Measurements from ENCODE around the gene PKP4.

The PKP4 gene

GRCh38 chr2:158570869-158571268, 114.1 kb downstream of the PKP4 start:
- H3K4me3 ChIP-seq (ENCODE audit: low read depth, low read length) = no peak overlapping the region
- TF ChIP-seq, protein P1, sequence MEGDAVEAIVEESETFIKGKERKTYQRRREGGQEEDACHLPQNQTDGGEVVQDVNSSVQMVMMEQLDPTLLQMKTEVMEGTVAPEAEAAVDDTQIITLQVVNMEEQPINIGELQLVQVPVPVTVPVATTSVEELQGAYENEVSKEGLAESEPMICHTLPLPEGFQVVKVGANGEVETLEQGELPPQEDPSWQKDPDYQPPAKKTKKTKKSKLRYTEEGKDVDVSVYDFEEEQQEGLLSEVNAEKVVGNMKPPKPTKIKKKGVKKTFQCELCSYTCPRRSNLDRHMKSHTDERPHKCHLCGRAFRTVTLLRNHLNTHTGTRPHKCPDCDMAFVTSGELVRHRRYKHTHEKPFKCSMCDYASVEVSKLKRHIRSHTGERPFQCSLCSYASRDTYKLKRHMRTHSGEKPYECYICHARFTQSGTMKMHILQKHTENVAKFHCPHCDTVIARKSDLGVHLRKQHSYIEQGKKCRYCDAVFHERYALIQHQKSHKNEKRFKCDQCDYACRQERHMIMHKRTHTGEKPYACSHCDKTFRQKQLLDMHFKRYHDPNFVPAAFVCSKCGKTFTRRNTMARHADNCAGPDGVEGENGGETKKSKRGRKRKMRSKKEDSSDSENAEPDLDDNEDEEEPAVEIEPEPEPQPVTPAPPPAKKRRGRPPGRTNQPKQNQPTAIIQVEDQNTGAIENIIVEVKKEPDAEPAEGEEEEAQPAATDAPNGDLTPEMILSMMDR (IDR thresholded peaks at IDR 0.05; ENCODE audit: low read depth, low read length) = no peak
- TF ChIP-seq POLR2A (IDR thresholded peaks at IDR 0.05; ENCODE audit: extremely low read depth, insufficient read length) = no peak
- TF ChIP-seq, protein P2, sequence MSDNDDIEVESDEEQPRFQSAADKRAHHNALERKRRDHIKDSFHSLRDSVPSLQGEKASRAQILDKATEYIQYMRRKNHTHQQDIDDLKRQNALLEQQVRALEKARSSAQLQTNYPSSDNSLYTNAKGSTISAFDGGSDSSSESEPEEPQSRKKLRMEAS (IDR thresholded peaks at IDR 0.05; ENCODE audit: low read depth, low read length) = no peak
- DNase-seq (ENCODE audit: low read depth) = no peak

DNA sequence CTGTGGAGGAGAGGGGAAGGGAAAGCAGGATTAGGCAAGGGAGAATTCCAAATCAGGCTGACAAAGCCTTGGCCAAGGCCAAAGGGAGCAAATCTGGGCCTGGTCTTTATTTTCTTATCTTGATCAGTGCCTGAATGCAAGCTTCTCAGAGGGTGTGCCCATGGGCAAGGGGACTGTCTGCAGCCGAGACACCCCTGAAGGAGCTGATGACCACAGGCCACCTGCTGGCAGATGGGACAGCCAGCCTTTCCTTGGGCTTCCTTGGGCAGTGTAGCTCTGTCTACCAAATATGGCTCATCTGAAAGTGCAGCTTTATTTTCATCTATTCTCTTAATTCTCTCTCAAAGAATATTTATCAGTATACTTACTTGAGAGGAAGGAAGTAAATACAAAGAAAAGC, 117.0 kb downstream of the PKP4 start:
- no peak overlapping the region for H3K4me3 ChIP-seq (ENCODE audit: low read depth, low read length)
- no peak for DNase-seq (ENCODE audit: low read depth)
- TF ChIP-seq, protein P1 (IDR thresholded peaks at IDR 0.05; ENCODE audit: low read depth, low read length) = no peak

DNA sequence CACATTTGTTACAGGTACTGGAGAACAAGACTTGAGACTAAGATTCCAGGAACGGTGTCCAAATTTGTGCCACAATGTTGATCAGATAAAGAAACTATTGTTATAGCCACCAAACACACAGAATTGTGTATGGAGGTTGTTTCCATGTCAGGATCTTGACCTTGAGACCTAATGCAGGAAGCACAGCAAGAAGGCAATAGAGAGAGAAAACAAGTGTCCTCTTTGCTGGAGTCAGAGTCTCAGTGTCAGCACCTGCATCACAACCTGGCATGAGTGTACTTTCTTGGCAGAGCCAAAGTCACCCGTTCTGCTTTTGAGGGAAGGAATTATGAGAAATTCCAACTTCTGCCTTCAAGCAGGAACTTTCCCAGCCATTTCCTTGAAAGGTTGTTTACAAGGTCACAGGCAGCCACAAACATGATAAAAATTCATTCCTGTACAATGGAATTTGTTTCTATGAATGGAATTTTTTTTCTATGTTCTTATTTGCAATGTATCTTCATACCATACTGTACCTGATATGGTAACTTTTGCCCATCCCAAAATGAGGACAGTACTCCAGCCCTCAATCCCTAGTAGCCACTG, 118.4 kb downstream of the PKP4 start:
- no peak overlapping the region for H3K4me3 ChIP-seq (ENCODE audit: low read depth, low read length)
- TF ChIP-seq, protein P1 (IDR thresholded peaks at IDR 0.05; ENCODE audit: low read depth, low read length) = no peak
- TF ChIP-seq MYC (IDR thresholded peaks at IDR 0.05; ENCODE audit: low read depth, low read length) = no peak
- no peak for TF ChIP-seq POLR2A (IDR thresholded peaks at IDR 0.05; ENCODE audit: extremely low read depth, insufficient read length)
- TF ChIP-seq, protein P2 (IDR thresholded peaks at IDR 0.05; ENCODE audit: low read depth, low read length) = no peak
- no peak for DNase-seq (ENCODE audit: low read depth)

- no peak overlapping the region for H3K4me3 ChIP-seq (ENCODE audit: low read depth, low read length)
- TF ChIP-seq POLR2A (IDR thresholded peaks at IDR 0.05; ENCODE audit: extremely low read depth, insufficient read length) (no peak), MYC (IDR thresholded peaks at IDR 0.05; ENCODE audit: low read depth, low read length) (no peak)
- TF ChIP-seq, protein P2 (IDR thresholded peaks at IDR 0.05; ENCODE audit: low read depth, low read length) = no peak
- TF ChIP-seq, protein P1 (IDR thresholded peaks at IDR 0.05; ENCODE audit: low read depth, low read length) = no peak
- DNase-seq (ENCODE audit: low read depth) = no peak
These were observed 120.4 kb downstream of the PKP4 start for GRCh38 chr2:158577141-158577540.

DNA sequence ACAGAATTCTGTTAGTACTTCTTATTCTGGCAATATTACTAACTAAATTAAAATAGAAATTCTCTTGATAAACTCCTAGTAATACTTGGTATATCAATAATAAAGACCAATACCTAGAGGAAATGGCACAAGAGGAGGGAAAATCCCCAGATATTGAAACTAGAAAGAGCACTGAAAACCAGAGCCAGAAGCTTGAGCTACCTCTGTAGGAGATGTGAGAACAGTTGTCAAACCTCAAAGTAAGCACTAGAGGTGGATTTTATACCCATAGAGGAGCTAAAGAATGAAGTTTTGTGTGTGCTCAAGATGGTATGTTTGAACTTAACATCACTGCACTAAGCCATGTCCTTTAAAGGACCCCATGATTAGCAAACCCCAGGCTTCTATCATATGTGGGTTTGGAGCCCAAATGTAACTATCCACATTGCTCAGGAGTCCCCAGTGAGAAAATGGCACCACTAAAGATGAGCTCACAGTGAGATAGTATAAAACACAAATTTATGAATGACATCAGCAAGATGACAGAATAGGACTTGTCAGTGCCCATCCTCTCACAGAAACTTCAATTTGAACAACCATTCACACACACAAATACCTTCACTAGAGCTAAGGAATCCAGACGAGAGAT, 122.1 kb downstream of the PKP4 start:
- no peak overlapping the region for H3K4me3 ChIP-seq (ENCODE audit: low read depth, low read length)
- no peak for TF ChIP-seq MYC (IDR thresholded peaks at IDR 0.05; ENCODE audit: low read depth, low read length)
- TF ChIP-seq POLR2A (IDR thresholded peaks at IDR 0.05; ENCODE audit: extremely low read depth, insufficient read length) = no peak
- TF ChIP-seq, protein P2 (IDR thresholded peaks at IDR 0.05; ENCODE audit: low read depth, low read length) = no peak
- TF ChIP-seq, protein P1 (IDR thresholded peaks at IDR 0.05; ENCODE audit: low read depth, low read length) = no peak
- no peak for DNase-seq (ENCODE audit: low read depth)

- no peak for DNase-seq (ENCODE audit: low read depth)
- H3K4me3 ChIP-seq (ENCODE audit: low read depth, low read length) = no peak overlapping the region
- TF ChIP-seq, protein P2 (IDR thresholded peaks at IDR 0.05; ENCODE audit: low read depth, low read length) = no peak
- no peak for TF ChIP-seq POLR2A (IDR thresholded peaks at IDR 0.05; ENCODE audit: extremely low read depth, insufficient read length)
- TF ChIP-seq, protein P1 (IDR thresholded peaks at IDR 0.05; ENCODE audit: low read depth, low read length) = no peak
These were observed 123.2 kb downstream of the PKP4 start for GRCh38 chr2:158579928-158580327.
